ENCODE measurements around the gene LCE2A. TPM values are rescaled to one million over a fixed set of nuclear protein-coding genes. Genes with fewer than 3 reads are reported as not detected.

LCE2A gene
- total RNA-seq, 1 experiment from 2014 or later, result not detected

- Mint-ChIP-seq H3K4me3 (ENCODE audit: low read depth, unreplicated experiment) (no peak within 1 kb of the TSS), H3K9me3 (ENCODE audit: low read depth, unreplicated experiment) (no peaks in the 10 kb centered on the region), H3K36me3 (ENCODE audit: insufficient read depth, unreplicated experiment) (no peaks in the 10 kb centered on the region), H3K27ac (ENCODE audit: unreplicated experiment) (no peak within 1 kb of the TSS), H3K4me1 (ENCODE audit: low read depth, unreplicated experiment) (no peaks in the 10 kb centered on the region), H3K27me3 (ENCODE audit: unreplicated experiment) (peaks cover 84% of the 10 kb centered on the region)
- intact Hi-C loops (cut with micrococcal nuclease; ENCODE audit: unreplicated experiment), result no loop called here
- TF ChIP-seq CTCF (IDR thresholded peaks at IDR 0.05; ENCODE audit: unreplicated experiment), result no peak
- BruUV-seq (replicated peaks), result no TSS peak
- CTCF ChIA-PET, result no interaction called here
- DNase-seq, result no peak
Measured at GRCh38 chr1:152707860-152708259, 9.7 kb downstream of the LCE2A start, which contains the start of gene LCE4A. Gene LCE4A (plus strand): TSS chr1:152708160. CDS start chr1:152709076, 916 bp downstream.

GRCh38 chr1:152718238-152718637 is 20.1 kb downstream of the LCE2A start:
- no peak for DNase-seq
- Mint-ChIP-seq H3K27ac (ENCODE audit: unreplicated experiment) (no peak overlapping the region), H3K27me3 (ENCODE audit: unreplicated experiment) (peaks cover 70% of the 10 kb centered on the region), H3K4me3 (ENCODE audit: low read depth, unreplicated experiment) (no peak overlapping the region), H3K9me3 (ENCODE audit: low read depth, unreplicated experiment) (no peaks in the 10 kb centered on the region), H3K4me1 (ENCODE audit: low read depth, unreplicated experiment) (no peaks in the 10 kb centered on the region), H3K36me3 (ENCODE audit: insufficient read depth, unreplicated experiment) (no peaks in the 10 kb centered on the region)
- CTCF ChIA-PET, result no interaction called here
- BruUV-seq (replicated peaks), result no TSS peak
- intact Hi-C loops (cut with micrococcal nuclease; ENCODE audit: unreplicated experiment), result no loop called here
- TF ChIP-seq CTCF (IDR thresholded peaks at IDR 0.05; ENCODE audit: unreplicated experiment), result no peak

- no peak for DNase-seq
- Mint-ChIP-seq H3K4me1 (ENCODE audit: low read depth, unreplicated experiment) (no peaks in the 10 kb centered on the region), H3K9me3 (ENCODE audit: low read depth, unreplicated experiment) (no peaks in the 10 kb centered on the region), H3K27me3 (ENCODE audit: unreplicated experiment) (peaks cover 83% of the 10 kb centered on the region), H3K4me3 (ENCODE audit: low read depth, unreplicated experiment) (no peak overlapping the region), H3K36me3 (ENCODE audit: insufficient read depth, unreplicated experiment) (no peaks in the 10 kb centered on the region), H3K27ac (ENCODE audit: unreplicated experiment) (no peak overlapping the region)
- no TSS peak for BruUV-seq (replicated peaks)
- TF ChIP-seq CTCF (IDR thresholded peaks at IDR 0.05; ENCODE audit: unreplicated experiment), result no peak
- CTCF ChIA-PET, result no interaction called here
- intact Hi-C loops (cut with micrococcal nuclease; ENCODE audit: unreplicated experiment), result no loop called here
Measured at GRCh38 chr1:152725261-152725660, 27.1 kb downstream of the LCE2A start.

GRCh38 chr1:152728986-152729385 is 30.8 kb downstream of the LCE2A start:
- no peak for TF ChIP-seq CTCF (IDR thresholded peaks at IDR 0.05; ENCODE audit: unreplicated experiment)
- intact Hi-C loops (cut with micrococcal nuclease; ENCODE audit: unreplicated experiment), result no loop called here
- H3K4me3 Mint-ChIP-seq (ENCODE audit: low read depth, unreplicated experiment), result no peak overlapping the region
- no peaks in the 10 kb centered on the region for H3K9me3 Mint-ChIP-seq (ENCODE audit: low read depth, unreplicated experiment)
- CTCF ChIA-PET, result no interaction called here
- H3K27ac Mint-ChIP-seq (ENCODE audit: unreplicated experiment), result no peak overlapping the region
- H3K27me3 Mint-ChIP-seq (ENCODE audit: unreplicated experiment), result peaks cover 70% of the 10 kb centered on the region
- H3K4me1 Mint-ChIP-seq (ENCODE audit: low read depth, unreplicated experiment), result no peaks in the 10 kb centered on the region
- BruUV-seq (replicated peaks), result no TSS peak
- no peaks in the 10 kb centered on the region for H3K36me3 Mint-ChIP-seq (ENCODE audit: insufficient read depth, unreplicated experiment)
- DNase-seq, result no peak

Data from Calu3 (cell line).